B cell (primary cell): ENCODE measurements around the gene CDA. TPM values are rescaled to one million over a fixed set of nuclear protein-coding genes. Genes with fewer than 3 reads are reported as not detected.
A peak's percentile ranks its signal among the peaks of the same experiment; 100 is the strongest.

Experiments
- ATAC-seq: fragments of 200-7000 bp; cut with Tn5 transposase; one replicate; pipeline ENCODE4 v1.10.0; 2021; ENCODE audit warnings: low read depth, mild to moderate bottlenecking, moderate number of reproducible peaks, moderate library complexity
- CTCF ChIA-PET: fragments of 350-600 bp; sonication (Branson Sonifier 250); formaldehyde crosslinking; loops from one replicate; lab custom pipeline; 2021; ENCODE audit warnings: antibody characterized with exemption, inconsistent platforms; lab: Charles Lee
- POLR2A ChIA-PET: fragments of 350-600 bp; sonication (Branson Sonifier 250); formaldehyde crosslinking; loops from one replicate; lab custom pipeline; 2021; ENCODE audit warnings: antibody characterized with exemption; lab: Charles Lee
- DNase-seq: peaks from one replicate; pipeline ENCODE4 v3.0.0; 2013
- H2AFZ ChIP-seq: 2 replicates; pipeline ENCODE4 v1.6.1; 2012; ENCODE audit warnings: mild to moderate bottlenecking, low read depth, low read length; ENCODE audit not compliant: insufficient read depth, poor library complexity, severe bottlenecking
- H3K27ac ChIP-seq, 2 donors: 1 replicate in 1 of 2; 2 replicates in 1 of 2; pipeline ENCODE4 v1.5.1; 2012 to 2013; ENCODE audit warnings: low read length in 2 of 2, mild to moderate bottlenecking in 2 of 2, moderate library complexity in 1 of 2
- H3K27me3 ChIP-seq, 4 experiments: fragments of 200-600 bp in 1 of 4; sonication (generic) in 1 of 4; replicated peaks in 1 of 4; 1 replicate in 2 of 4; 2 replicates in 2 of 4; pipeline versions ENCODE4 v1.6.1 to v1.7.0; 2013 to 2016; ENCODE audit warnings: low read length in 3 of 4, mild to moderate bottlenecking in 2 of 4, mixed read lengths in 1 of 4, moderate library complexity in 1 of 4; ENCODE audit not compliant: insufficient read depth in 4 of 4, control insufficient read depth in 3 of 4; ENCODE audit errors: control extremely low read depth in 1 of 4
- H3K36me3 ChIP-seq, 2 experiments: replicated peaks in 1 of 2; 1 replicate in 1 of 2; 2 replicates in 1 of 2; pipeline versions ENCODE4 v1.6.1 to v1.7.1; 2013; ENCODE audit warnings: low read length in 1 of 2; ENCODE audit not compliant: insufficient read depth in 2 of 2, control insufficient read depth in 1 of 2; ENCODE audit errors: control extremely low read depth in 1 of 2, extremely low read depth in 1 of 2
- H3K4me1 ChIP-seq, 2 donors: fragments of 200-600 bp in 1 of 2; sonication (generic) in 1 of 2; 1 replicate in 1 of 2; 2 replicates in 1 of 2; pipeline versions ENCODE4 v1.5.1 to v1.6.1; 2013 to 2017; ENCODE audit warnings: low read length in 2 of 2; ENCODE audit not compliant: control insufficient read depth in 2 of 2, insufficient read depth in 2 of 2
- H3K4me2 ChIP-seq: replicated peaks from 2 replicates; pipeline ENCODE3; 2012; ENCODE audit warnings: mild to moderate bottlenecking, low read depth, low read length; ENCODE audit not compliant: poor library complexity, severe bottlenecking
- H3K4me3 ChIP-seq, 5 experiments: fragments of 200-600 bp in 1 of 5; sonication (generic) in 1 of 5; 1 replicate in 3 of 5; 2 replicates in 2 of 5; pipeline versions ENCODE4 v1.5.1 to v1.7.0; 2011 to 2016; ENCODE audit warnings: low read length in 4 of 5, mild to moderate bottlenecking in 4 of 5, low read depth in 2 of 5, control low read depth in 1 of 5, moderate library complexity in 1 of 5; ENCODE audit not compliant: insufficient read depth in 1 of 5; ENCODE audit errors: control extremely low read depth in 1 of 5, extremely low read depth in 1 of 5
- H3K79me2 ChIP-seq: fragments of 200-600 bp; sonication (generic); one replicate; pipeline ENCODE4 v1.6.0; 2016; ENCODE audit warnings: low read length; ENCODE audit not compliant: control insufficient read depth, insufficient read depth
- H3K9ac ChIP-seq: fragments of 200-600 bp; sonication (generic); 2 replicates; pipeline ENCODE4 v1.6.1; 2017; ENCODE audit warnings: mild to moderate bottlenecking, low read length, moderate library complexity
- H3K9me3 ChIP-seq, 3 donors: one replicate each; pipeline versions ENCODE4 v1.6.1 to v1.7.1; 2013; ENCODE audit warnings: low read length in 2 of 3; ENCODE audit not compliant: control insufficient read depth in 2 of 3, insufficient read depth in 1 of 3; ENCODE audit errors: control extremely low read depth in 1 of 3
- H4K20me1 ChIP-seq: 2 replicates; pipeline ENCODE4 v1.6.0; 2012; ENCODE audit warnings: mild to moderate bottlenecking, low read length; ENCODE audit not compliant: insufficient read depth, control insufficient read depth, poor library complexity, severe bottlenecking
- H3K27ac Mint-ChIP-seq: one replicate; pipeline ENCODE4 v1.8.0; 2021; ENCODE audit warnings: mixed read lengths
- H3K27me3 Mint-ChIP-seq: one replicate; pipeline ENCODE4 v1.8.0; 2021; ENCODE audit warnings: mixed read lengths
- H3K4me1 Mint-ChIP-seq: one replicate; pipeline ENCODE4 v1.8.0; 2021; ENCODE audit warnings: mixed read lengths
- H3K4me3 Mint-ChIP-seq: one replicate; pipeline ENCODE4 v1.8.0; 2021; ENCODE audit warnings: mixed read lengths
- H3K9me3 Mint-ChIP-seq: one replicate; pipeline ENCODE4 v1.8.0; 2022; ENCODE audit warnings: mixed read lengths; ENCODE audit not compliant: insufficient read depth
- CTCF ChIP-seq: fragments of 200-600 bp; IDR thresholded peaks from one replicate; pipeline ENCODE4 v1.8.0; 2022; ENCODE audit warnings: antibody characterized with exemption, mild to moderate bottlenecking
- EZH2 ChIP-seq: IDR thresholded peaks from 2 replicates; pipeline ENCODE4 v1.6.1; 2012; ENCODE audit warnings: borderline replicate concordance, low read depth, mild to moderate bottlenecking, moderate library complexity, low read length; ENCODE audit not compliant: insufficient read depth, poor library complexity, severe bottlenecking
- WGBS: methylation state at CpG from one replicate; pipeline ENCODE4 v1.1.5; 2013; ENCODE audit warnings: missing lambda C conversion rate; ENCODE audit not compliant: insufficient coverage; 5-methylcytosine and 5-hydroxymethylcytosine counted together
- intact Hi-C: fragments of 100-400 bp; cut with micrococcal nuclease; formaldehyde crosslinking; loops from one replicate; pipeline ENCODE4 v1.10.0; 2022
- polyA plus RNA-seq: library from polyadenylated mRNA; depleted of rRNA; stranded (reverse); fragments of >200 nt; gene quantifications from 2 replicates; pipeline ENCODE4 v1.2.3, GENCODE V29; 2012
- total RNA-seq, 2 donors: library from RNA; stranded (reverse); fragments of 120-200 nt in 1 of 2; gene quantifications; 1 replicate in 1 of 2; 2 replicates in 1 of 2; pipeline versions ENCODE4 v1.2.3 to v1.2.4, GENCODE V29; 2013 to 2022

Gene CDA
- total and polyA plus RNA-seq, 2 donors (not counting 1 experiment from before 2014, with no cell fraction given): 0.64 TPM; not detected in 1

- H3K9ac ChIP-seq: peak overlapping the region; percentile 69
- H3K4me3 ChIP-seq: peak overlapping the region; percentile 56 to 98 (median 90)
- H3K36me3 ChIP-seq: peaks cover 0 to 2% of the 10 kb centered on the region in 2 experiments
- WGBS: 0% methylated on average over 4 of the region's 11 CpGs
- H3K9me3 ChIP-seq: no peaks in the 10 kb centered on the region
- DNase-seq: no peak
- H2AFZ ChIP-seq: peak overlapping the region; percentile 100
- ATAC-seq: no peak
- peak overlapping the region; percentile 93 for H3K4me3 Mint-ChIP-seq
- no peaks in the 10 kb centered on the region for H3K79me2 ChIP-seq
- CTCF ChIA-PET: interaction anchor here (0.6 to 3.2 kb wide), 12 partner anchors 9 to 510 kb away, joined by 3 to 21 read pairs (median 4); partner anchors contain the start of genes DDOST and MUL1
- no peaks in the 10 kb centered on the region for H3K27me3 Mint-ChIP-seq
- no peaks in the 10 kb centered on the region for H3K27me3 ChIP-seq
- POLR2A ChIA-PET: interaction anchor here (0.6 to 1.5 kb wide), 5 partner anchors 27 to 752 kb away, joined by 3 to 5 read pairs (median 3); partner anchors contain the start of genes DDOST, MUL1 and OTUD3
- H3K27ac Mint-ChIP-seq: peak overlapping the region; percentile 85
- H3K9me3 Mint-ChIP-seq: peaks cover under 1% of the 10 kb centered on the region
- intact Hi-C loops: loop anchor here (1.0 to 5.0 kb wide), 3 partner anchors 127 to 1818 kb away; partner anchors contain the start of gene ZBTB40
- peak overlapping the region; percentile 100 for H3K4me2 ChIP-seq
- H3K4me1 Mint-ChIP-seq: peaks cover 14% of the 10 kb centered on the region
- no peaks in the 10 kb centered on the region for H4K20me1 ChIP-seq
- H3K4me1 ChIP-seq: peaks cover 8 to 16% of the 10 kb centered on the region in 2 donors
- no peak for TF ChIP-seq EZH2
- no peak for TF ChIP-seq CTCF
- peak overlapping the region; percentile 48 to 59 for H3K27ac ChIP-seq
Observed at GRCh38 chr1:20634065-20634593, 45.2 kb downstream of the CDA start.

- Histone ChIP-seq H3K4me2 (peak overlapping the region; percentile 100), H4K20me1 (no peaks in the 10 kb centered on the region), H3K27me3 (no peaks in the 10 kb centered on the region), H3K9ac (peak overlapping the region; percentile 69), H3K79me2 (no peaks in the 10 kb centered on the region), H3K4me1 (peaks cover 8 to 16% of the 10 kb centered on the region in 2 donors), H3K9me3 (no peaks in the 10 kb centered on the region), H3K27ac (peak overlapping the region in 1 of 2 donors; percentile 48), H3K36me3 (peaks cover 0 to 2% of the 10 kb centered on the region in 2 experiments), H2AFZ (peak overlapping the region; percentile 100), H3K4me3 (peak overlapping the region; percentile 56 to 98 (median 90))
- ATAC-seq (no peak), DNase-seq (no peak)
- no peaks in the 10 kb centered on the region for H3K27me3 Mint-ChIP-seq
- WGBS: 0% methylated on average over 4 of the region's 4 CpGs
- TF ChIP-seq CTCF (no peak), EZH2 (no peak)
- peak overlapping the region; percentile 85 for H3K27ac Mint-ChIP-seq
- peaks cover 14% of the 10 kb centered on the region for H3K4me1 Mint-ChIP-seq
- H3K9me3 Mint-ChIP-seq: no peaks in the 10 kb centered on the region
- intact Hi-C loops: loop anchor here (1.0 to 5.0 kb wide), 3 partner anchors 127 to 1818 kb away; partner anchors contain the start of gene ZBTB40
- ChIA-PET CTCF (interaction anchor here (0.9 to 3.2 kb wide), 6 partner anchors 9 to 112 kb away, joined by 3 to 21 read pairs (median 10); partner anchors contain the start of gene DDOST), POLR2A (interaction anchor here (1.1 to 1.5 kb wide), 2 partner anchors 27 to 126 kb away, joined by 3 to 5 read pairs; partner anchors contain the start of genes DDOST and MUL1)
- peak overlapping the region; percentile 93 for H3K4me3 Mint-ChIP-seq
Observed at GRCh38 chr1:20634594-20635084, 45.7 kb downstream of the CDA start.
